Natural killer cell (primary cell): Measurements from ENCODE around the gene GPR15LG. TPM values are rescaled to one million over a fixed set of nuclear protein-coding genes. Genes with fewer than 3 reads are reported as not detected.
"Not testable (repeated sequence)": the region's sequence is repeated elsewhere in the genome, so short reads cannot be mapped to it uniquely, and the experiment has no call there.

ENCODE experiments used
- ATAC-seq, 3 donors: fragments of 150-1000 bp in 2 of 3; fragments of 200-7000 bp in 1 of 3; cut with Tn5 transposase; 1 replicate in 1 of 3; 2 replicates in 2 of 3; pipeline ENCODE4 v1.10.0; 2021; ENCODE audit warnings: mild to moderate bottlenecking in 2 of 3, moderate library complexity in 2 of 3
- DNase-seq, 2 donors: peaks; one replicate each; pipeline versions ENCODE4 v3.0.0 to v3.0.0-alpha.2; 2013 to 2021; ENCODE audit warnings: mixed read lengths in 1 of 2
- H3K27ac ChIP-seq: one replicate; pipeline ENCODE4 v1.5.1; 2013; ENCODE audit warnings: mild to moderate bottlenecking, low read length
- H3K27me3 ChIP-seq: one replicate; pipeline ENCODE4 v1.6.1; 2013; ENCODE audit warnings: low read length; ENCODE audit not compliant: control insufficient read depth, insufficient read depth
- H3K36me3 ChIP-seq: one replicate; pipeline ENCODE4 v1.6.1; 2013; ENCODE audit warnings: low read length; ENCODE audit not compliant: control insufficient read depth, insufficient read depth
- H3K4me1 ChIP-seq: one replicate; pipeline ENCODE4 v1.6.1; 2013; ENCODE audit warnings: low read length; ENCODE audit not compliant: control insufficient read depth, insufficient read depth
- H3K4me3 ChIP-seq: one replicate; pipeline ENCODE4 v1.5.1; 2013; ENCODE audit warnings: low read length
- H3K9me3 ChIP-seq: one replicate; pipeline ENCODE4 v1.6.1; 2013; ENCODE audit warnings: low read length; ENCODE audit not compliant: control insufficient read depth, insufficient read depth
- H3K27ac Mint-ChIP-seq, 2 donors: one replicate each; pipeline ENCODE4 v1.8.0; 2022; ENCODE audit warnings: mild to moderate bottlenecking in 2 of 2, mixed read lengths in 2 of 2, moderate library complexity in 1 of 2
- H3K27me3 Mint-ChIP-seq, 2 donors: one replicate each; pipeline ENCODE4 v1.8.0; 2022; ENCODE audit warnings: low read depth in 2 of 2, mixed read lengths in 2 of 2
- H3K36me3 Mint-ChIP-seq: one replicate; pipeline ENCODE4 v1.8.0; 2022; ENCODE audit warnings: mixed read lengths
- H3K4me1 Mint-ChIP-seq, 2 donors: one replicate each; pipeline ENCODE4 v1.8.0; 2022; ENCODE audit warnings: mixed read lengths in 2 of 2
- H3K4me3 Mint-ChIP-seq: one replicate; pipeline ENCODE4 v1.8.0; 2022; ENCODE audit warnings: mild to moderate bottlenecking, moderate library complexity, mixed read lengths
- H3K9me3 Mint-ChIP-seq, 2 donors: one replicate each; pipeline ENCODE4 v1.8.0; 2022; ENCODE audit warnings: mixed read lengths in 2 of 2
- CTCF ChIP-seq: fragments of 200-600 bp; IDR thresholded peaks from one replicate; pipeline ENCODE4 v1.8.0; 2022; ENCODE audit warnings: antibody characterized with exemption
- WGBS: methylation state at CpG from one replicate; pipeline ENCODE4 v1.1.7; 2013; ENCODE audit warnings: missing lambda C conversion rate; ENCODE audit not compliant: insufficient coverage; 5-methylcytosine and 5-hydroxymethylcytosine counted together
- intact Hi-C: fragments of 100-400 bp; cut with micrococcal nuclease; formaldehyde crosslinking; loops from one replicate; pipeline ENCODE4 v1.14.2; 2022
- total RNA-seq, 4 donors: library from RNA; stranded (reverse); fragments of 120-200 nt in 1 of 4; gene quantifications; one replicate each; pipeline versions ENCODE4 v1.2.3 to v1.2.4, GENCODE V29; 2013 to 2022

GPR15LG gene
- total RNA-seq, 3 donors from 2014 or later (not counting 1 experiment from before 2014, with no cell fraction given) = not detected

- no peaks in the 10 kb centered on the region for H3K9me3 Mint-ChIP-seq
- 10% methylated on average over 12 of the region's 12 CpGs for WGBS
- H3K27ac ChIP-seq = peak overlapping the region; percentile 94
- no peak for DNase-seq
- no peak for TF ChIP-seq CTCF
- peak overlapping the region; percentile 95 for H3K4me3 Mint-ChIP-seq
- H3K36me3 ChIP-seq = peaks cover 31% of the 10 kb centered on the region
- H3K4me1 Mint-ChIP-seq = peaks cover 31 to 32% of the 10 kb centered on the region in 2 donors
- no peaks in the 10 kb centered on the region for H3K27me3 ChIP-seq
- H3K27me3 Mint-ChIP-seq = peaks cover 8 to 11% of the 10 kb centered on the region in 2 donors
- H3K36me3 Mint-ChIP-seq = peaks cover 11% of the 10 kb centered on the region
- intact Hi-C loops = no loop called here
- H3K9me3 ChIP-seq = no peaks in the 10 kb centered on the region
- ATAC-seq = peak in 1 of 3 donors; percentile 0
- H3K27ac Mint-ChIP-seq = peak overlapping the region; percentile 98
- peak overlapping the region; percentile 81 for H3K4me3 ChIP-seq
- peaks cover 13% of the 10 kb centered on the region for H3K4me1 ChIP-seq
Measured at GRCh38 chr10:84140036-84140379, 33.6 kb upstream of the GPR15LG start.

GRCh38 chr10:84147347-84147746, 26.3 kb upstream of the GPR15LG start:
- ATAC-seq = no peak
- H3K27me3 Mint-ChIP-seq = no peaks in the 10 kb centered on the region
- no peaks in the 10 kb centered on the region for H3K9me3 Mint-ChIP-seq
- H3K4me3 ChIP-seq = no peak overlapping the region
- no peaks in the 10 kb centered on the region for H3K9me3 ChIP-seq
- no peak for TF ChIP-seq CTCF
- peaks cover 24% of the 10 kb centered on the region for H3K36me3 Mint-ChIP-seq
- intact Hi-C loops = no loop called here
- H3K36me3 ChIP-seq = peaks cover 92% of the 10 kb centered on the region
- H3K27me3 ChIP-seq = no peaks in the 10 kb centered on the region
- H3K4me3 Mint-ChIP-seq = no peak overlapping the region
- no peak overlapping the region for H3K27ac ChIP-seq
- no peaks in the 10 kb centered on the region for H3K4me1 ChIP-seq
- DNase-seq = no peak
- H3K4me1 Mint-ChIP-seq = peaks cover 0 to 4% of the 10 kb centered on the region in 2 donors
- no peak overlapping the region for H3K27ac Mint-ChIP-seq

- H3K27me3 ChIP-seq, H3K27me3 Mint-ChIP-seq, H3K4me1 Mint-ChIP-seq, H3K4me1 ChIP-seq, H3K9me3 Mint-ChIP-seq, H3K27ac Mint-ChIP-seq, H3K9me3 ChIP-seq, H3K4me3 ChIP-seq, H3K4me3 Mint-ChIP-seq, H3K27ac ChIP-seq: not testable (repeated sequence)
- intact Hi-C loops = loop anchor here (1.0 to 2.0 kb wide), 2 partner anchors 57 to 67 kb away; no protein-coding TSS in a partner anchor
- TF ChIP-seq CTCF = peak; percentile 87
- ATAC-seq (peak; percentile 61 to 91 (median 79)), DNase-seq (peak in 1 of 2 donors; percentile 77)
- peaks cover 93% of the 10 kb centered on the region for H3K36me3 ChIP-seq
- WGBS = 76% methylated on average over 6 of the region's 9 CpGs
- peaks cover 31% of the 10 kb centered on the region for H3K36me3 Mint-ChIP-seq
Measured at GRCh38 chr10:84148006-84148597, 25.5 kb upstream of the GPR15LG start.

GRCh38 chr10:84149854-84150253, 23.7 kb upstream of the GPR15LG start:
- no peak for TF ChIP-seq CTCF
- no peaks in the 10 kb centered on the region for H3K4me1 ChIP-seq
- H3K9me3 Mint-ChIP-seq = no peaks in the 10 kb centered on the region
- peaks cover 26% of the 10 kb centered on the region for H3K36me3 Mint-ChIP-seq
- H3K27me3 ChIP-seq = no peaks in the 10 kb centered on the region
- H3K27ac ChIP-seq = no peak overlapping the region
- H3K27ac Mint-ChIP-seq = no peak overlapping the region
- H3K4me3 Mint-ChIP-seq = no peak overlapping the region
- DNase-seq (no peak), ATAC-seq (no peak)
- H3K36me3 ChIP-seq = peaks cover 89% of the 10 kb centered on the region
- intact Hi-C loops = loop anchor here (2.0 kb wide), 1 partner anchor 65 kb away; no protein-coding TSS in a partner anchor
- H3K4me3 ChIP-seq = no peak overlapping the region
- 100% methylated on average over 2 of the region's 2 CpGs for WGBS
- H3K9me3 ChIP-seq = no peaks in the 10 kb centered on the region
- no peaks in the 10 kb centered on the region for H3K4me1 Mint-ChIP-seq
- H3K27me3 Mint-ChIP-seq = no peaks in the 10 kb centered on the region
